GM11168 (cell line): ENCODE measurements around the gene AGBL1.

Experiments used
- in situ Hi-C: fragments of 300-500 bp; cut with MboI; formaldehyde crosslinking; loops from one replicate; pipeline ENCODE4 v1.12.0; 2022; ENCODE audit warnings: low sequenced_read_pairs; ENCODE audit not compliant: unreplicated experiment

The AGBL1 gene

DNA sequence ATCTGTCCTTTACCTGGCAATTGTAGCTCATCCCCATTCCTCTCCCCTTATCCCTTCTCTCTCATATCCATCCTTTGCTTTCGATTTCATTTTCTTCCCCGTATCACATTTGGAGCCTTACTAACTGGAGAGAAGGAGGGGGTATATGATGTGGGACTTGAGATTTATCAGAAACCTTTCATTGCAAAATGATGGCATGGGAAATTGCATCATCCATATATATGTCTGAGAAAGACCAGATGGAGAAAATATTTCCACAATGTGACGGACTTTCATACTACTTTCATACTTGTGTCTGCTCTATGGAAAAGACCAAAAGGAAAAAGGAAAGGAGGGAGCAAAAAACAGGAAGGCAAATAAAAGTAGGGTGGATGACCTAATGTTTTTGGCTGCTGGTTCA, 675.2 kb downstream of the AGBL1 start:
- in situ Hi-C loops, result no loop called here

DNA sequence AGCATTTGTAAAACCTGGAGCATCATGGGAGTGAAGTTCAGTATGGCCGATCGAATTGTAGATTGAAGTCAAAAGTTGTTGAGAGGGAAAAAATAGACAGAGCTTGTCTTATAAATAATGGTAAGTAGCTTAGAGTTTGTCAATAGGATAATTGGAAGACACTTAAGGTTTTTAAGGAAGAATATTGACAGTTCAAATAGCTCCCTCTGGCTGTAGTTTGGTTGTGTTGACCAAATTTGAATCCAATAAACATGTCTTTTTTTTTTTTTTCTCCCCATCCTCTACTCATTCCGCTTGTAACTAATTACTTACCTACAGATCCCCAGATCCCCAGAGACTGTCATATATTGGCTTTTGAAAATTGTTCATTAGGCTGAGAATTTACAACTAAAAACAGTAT, 677.0 kb downstream of the AGBL1 start:
- in situ Hi-C loops, result no loop called here

DNA sequence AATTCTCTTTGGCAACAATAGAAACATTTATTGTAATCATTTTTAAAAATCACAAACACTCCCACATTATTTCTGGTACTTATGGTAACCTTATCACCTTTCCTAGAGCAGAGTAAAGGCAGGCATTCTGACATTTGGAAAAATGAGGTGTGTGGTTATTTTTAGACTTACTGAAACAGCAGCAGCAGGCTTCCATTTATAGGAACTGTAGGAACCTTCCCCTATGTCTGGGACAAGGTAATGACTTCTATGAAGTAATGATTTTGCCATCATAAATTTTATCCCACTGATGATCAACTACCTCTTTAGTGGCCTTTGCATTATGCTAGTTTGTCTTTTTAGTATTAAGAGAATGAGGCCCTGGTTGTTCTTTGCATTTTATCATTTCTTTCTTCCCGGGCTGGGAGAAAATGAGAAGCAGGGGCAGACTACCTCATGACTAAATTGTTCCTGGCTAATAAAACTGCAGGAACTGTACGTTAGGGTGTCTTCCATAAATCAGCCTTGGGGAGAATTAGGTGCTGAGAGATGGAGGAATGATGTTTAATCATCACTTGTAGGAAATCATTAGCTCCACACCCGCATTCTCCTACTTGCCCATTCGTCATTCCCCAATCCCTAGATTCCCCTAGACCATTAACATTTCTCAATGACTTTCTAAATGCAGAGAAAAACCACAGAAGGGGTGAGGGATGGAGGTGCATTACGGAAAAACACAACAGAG, 680.3 kb downstream of the AGBL1 start:
- in situ Hi-C loops, result no loop called here

DNA sequence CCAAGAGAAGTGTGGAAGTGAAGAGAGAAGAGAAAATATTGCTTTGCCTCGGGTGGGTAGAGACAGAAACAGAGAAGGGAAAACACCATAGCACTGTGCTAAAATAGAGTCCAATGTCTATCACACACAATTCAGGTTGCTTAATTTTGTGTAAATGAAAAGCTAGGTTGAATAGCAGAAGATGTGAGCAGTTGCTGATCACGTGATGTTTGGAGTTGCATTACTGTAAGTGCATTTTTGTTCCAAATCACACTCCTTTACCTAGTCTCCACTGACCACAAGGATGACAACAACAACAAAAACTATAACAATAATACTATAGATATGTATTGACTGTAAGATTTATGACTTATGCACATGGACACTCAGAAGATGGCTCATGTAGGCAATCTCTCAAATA, 683.2 kb downstream of the AGBL1 start:
- in situ Hi-C loops, result no loop called here

DNA sequence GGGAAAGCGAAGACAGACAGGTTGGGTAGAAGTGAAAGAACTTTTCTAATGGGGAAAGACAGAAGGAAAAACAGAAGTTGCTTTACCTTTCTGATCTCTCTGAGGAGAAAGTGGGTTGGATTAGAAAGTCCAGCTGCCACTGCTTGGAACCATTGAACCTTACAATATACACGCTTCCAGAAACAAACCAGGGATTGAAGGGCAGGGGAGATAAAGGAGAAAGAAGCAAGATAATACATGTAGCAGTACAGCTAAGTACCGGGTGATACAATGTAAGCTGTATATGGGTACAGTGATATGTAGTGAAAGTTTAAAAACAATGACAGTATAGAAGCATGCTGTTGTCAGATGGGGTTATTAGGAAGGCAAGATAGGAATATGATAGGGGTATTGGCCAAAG, 684.4 kb downstream of the AGBL1 start:
- in situ Hi-C loops, result no loop called here

DNA sequence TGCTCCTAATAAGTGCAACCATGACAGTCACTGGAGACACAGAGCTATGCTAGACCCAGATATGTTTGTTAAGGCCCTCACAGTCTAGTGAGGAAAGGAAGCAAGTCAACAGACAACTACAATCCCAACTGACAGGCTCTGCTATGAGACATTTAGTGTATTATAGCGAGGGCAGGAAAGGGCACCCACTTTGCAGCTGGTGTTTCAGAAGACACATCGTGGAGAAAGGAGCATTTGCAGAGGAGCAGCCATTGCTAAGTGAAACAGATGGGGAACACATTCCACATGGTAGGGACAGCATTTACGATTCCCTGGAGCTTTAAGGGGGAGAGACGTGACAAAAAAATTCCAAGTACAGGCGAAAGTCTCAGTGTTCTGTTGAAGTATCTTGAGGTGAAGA, 685.6 kb downstream of the AGBL1 start:
- in situ Hi-C loops, result no loop called here

DNA sequence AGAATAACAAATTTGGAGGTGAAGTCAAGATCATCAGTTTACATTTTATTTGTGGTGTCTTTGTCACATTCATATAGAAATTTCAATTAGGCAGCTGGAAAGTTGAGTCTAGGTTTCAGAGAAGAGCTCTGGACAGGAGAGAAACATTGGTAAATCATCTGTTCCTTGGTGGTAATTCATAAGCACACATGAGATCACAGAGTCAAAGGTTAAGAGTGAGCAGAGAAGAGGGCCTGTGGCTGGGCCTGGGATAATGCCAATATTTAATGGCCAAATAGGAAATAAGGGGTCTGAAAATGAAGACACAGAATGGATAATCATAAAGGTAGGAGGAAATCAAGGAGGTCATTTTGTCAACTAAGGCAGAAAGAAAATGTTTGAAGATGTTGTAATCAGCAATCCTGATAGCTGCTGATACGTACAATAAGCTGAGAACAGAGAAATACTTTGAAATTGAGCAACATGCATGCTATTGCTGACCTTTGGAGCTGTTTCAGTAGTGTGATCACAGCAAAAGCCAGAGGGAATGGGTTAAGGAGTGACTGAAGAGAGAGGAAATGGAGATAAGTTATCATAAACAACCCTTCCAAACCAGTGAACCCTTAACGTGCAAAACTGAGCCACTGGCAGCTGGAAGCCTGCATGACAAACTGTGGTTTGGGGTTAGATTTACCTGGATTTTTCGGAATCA, 692.8 kb downstream of the AGBL1 start:
- in situ Hi-C loops, result no loop called here

DNA sequence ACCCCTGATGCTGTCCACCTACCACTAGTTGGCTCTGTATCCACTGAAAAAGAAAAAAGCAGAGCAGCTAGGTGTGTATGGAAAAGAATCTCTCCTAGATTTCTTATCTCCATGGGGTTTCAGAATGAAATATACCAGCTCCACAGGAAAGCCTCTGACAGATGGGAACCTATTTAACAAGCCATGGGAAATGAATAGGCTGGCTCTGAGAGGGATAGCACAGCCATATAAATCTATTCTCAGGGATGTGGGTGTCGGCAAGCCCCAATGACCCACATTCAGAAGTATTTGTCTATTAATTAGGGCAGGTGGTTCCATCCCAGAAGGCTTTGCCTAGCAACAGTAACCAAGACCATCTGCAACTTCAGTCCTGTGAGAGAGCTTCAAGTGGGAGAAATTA, 694.1 kb downstream of the AGBL1 start:
- in situ Hi-C loops, result no loop called here

DNA sequence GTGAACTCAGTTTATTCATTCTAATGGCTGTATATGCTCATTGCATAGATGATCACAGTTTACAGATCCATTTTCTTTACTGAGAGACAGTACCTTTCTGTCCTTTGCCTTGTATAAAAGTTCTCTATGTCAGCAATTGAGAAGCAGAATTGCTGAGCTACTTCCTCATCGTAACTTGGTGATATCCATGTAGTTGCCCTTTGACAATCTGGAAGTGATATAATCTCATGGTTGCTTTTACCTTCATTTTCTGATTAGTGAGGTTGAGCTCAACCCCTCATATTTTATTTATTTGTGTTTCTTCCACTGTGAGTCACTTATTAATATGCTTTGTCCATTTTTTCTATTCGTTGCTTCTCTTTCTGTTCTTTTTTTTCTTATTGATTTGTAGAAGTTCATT, 696.5 kb downstream of the AGBL1 start:
- in situ Hi-C loops, result no loop called here

DNA sequence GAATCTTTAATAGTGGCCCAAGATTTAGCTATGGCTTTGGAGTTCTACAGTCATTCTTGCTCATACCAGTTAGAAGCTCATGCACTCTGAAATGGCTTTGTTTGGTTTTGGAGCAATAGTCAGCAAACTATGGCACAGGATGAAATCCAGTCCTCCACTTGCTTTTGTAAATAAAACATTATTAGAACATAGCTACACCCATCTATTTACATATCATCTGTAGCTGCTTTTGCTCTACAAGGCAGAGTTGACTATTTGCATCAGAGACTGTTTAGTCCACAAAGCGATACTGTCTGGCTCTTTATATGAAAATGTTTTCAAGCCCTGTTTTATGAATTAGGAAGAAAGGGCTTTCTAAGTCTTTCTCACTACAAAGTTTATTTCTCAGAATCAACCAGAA, 716.9 kb downstream of the AGBL1 start:
- in situ Hi-C loops, result no loop called here

DNA sequence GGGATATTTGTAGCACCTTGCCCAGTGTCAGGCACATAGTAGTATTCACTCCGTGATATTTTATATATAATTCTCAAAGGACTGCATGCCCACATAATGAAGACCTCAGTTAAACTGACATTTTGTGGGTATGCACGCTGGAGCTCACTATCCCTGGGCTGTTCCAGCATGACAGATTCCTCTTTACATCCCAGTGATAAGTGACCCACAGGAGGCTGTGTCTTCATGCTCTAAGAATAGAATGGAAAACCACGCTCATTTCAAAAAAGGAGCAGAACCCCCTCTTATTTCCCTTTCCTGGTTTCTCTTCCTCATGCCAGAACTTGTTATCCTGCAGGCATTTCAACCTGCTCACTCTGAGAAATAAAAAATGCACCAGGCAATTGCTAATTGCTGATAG, 717.5 kb downstream of the AGBL1 start:
- in situ Hi-C loops, result no loop called here

DNA sequence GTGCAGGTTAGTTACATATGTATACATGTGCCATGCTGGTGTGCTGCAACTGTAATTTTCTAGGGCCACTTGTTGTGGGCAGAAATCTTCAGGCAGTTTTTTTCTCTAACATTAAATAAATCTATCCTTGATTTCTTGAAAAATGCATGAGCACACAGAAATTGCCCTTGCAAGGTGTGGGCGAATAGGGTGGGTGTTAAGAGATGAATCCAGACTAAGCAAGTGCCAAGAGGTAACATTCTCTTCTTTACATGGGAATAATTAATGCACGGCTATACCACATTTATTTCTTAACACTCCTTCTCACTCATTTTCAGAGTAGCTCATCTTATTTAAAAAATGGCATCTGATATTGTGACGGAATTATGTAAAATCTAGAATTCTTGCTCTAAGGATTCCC, 719.6 kb downstream of the AGBL1 start:
- in situ Hi-C loops, result no loop called here

DNA sequence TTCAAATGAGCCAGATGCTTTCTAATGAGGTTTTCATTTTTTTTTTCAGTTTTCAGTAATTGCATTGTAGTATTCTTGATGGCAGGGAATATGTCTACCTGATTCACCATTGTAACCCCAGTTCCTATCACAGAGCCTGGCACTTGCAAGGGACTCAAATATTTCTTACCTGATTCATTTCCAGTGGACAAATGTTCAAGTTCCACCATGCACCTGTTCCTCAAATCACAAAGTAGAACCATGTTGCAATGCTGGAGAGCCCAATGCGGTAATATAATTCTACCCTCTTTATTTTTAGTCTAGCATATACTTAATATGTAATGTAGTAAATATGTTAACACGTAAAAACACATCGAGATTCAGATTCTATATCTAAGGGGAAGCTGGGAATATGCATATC, 722.6 kb downstream of the AGBL1 start:
- in situ Hi-C loops, result no loop called here

DNA sequence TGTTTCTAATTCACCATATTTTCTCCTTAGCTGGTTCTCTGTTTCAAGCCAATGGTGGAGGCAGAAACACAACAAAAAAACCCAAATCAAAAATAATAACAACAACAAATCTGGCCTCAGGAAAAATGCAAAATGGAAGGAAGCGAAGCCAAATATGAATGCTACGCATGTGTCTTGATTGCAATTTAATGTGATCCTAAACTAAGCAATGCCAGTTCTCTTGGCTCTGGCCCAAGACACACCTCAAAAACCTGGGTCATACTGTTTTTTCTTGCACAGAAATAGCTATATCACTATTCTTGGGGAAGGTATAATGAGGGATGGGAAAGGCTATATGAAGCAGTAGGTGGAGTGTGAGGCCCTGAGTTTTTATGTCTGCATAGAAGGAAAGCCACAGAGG, 724.7 kb downstream of the AGBL1 start:
- in situ Hi-C loops, result no loop called here

DNA sequence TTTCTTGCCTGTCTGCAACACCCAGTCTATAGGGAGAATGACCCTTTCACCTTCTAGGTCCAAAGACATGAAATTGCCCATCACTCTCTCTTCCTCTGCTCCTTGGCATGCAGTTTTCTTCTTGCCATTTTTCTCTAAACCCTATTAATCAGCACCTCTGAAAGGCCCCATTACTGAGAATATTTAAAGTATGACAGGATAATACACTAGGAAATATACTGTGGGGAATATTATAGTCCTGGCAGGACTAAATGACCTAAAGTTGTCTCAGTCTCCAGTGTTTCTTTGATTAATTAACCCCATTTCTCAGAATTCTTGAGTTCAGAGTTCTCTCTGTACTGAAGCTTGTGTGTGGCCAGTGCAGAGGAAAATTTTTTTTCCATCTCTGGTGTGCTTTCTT, 730.7 kb downstream of the AGBL1 start:
- in situ Hi-C loops, result no loop called here

DNA sequence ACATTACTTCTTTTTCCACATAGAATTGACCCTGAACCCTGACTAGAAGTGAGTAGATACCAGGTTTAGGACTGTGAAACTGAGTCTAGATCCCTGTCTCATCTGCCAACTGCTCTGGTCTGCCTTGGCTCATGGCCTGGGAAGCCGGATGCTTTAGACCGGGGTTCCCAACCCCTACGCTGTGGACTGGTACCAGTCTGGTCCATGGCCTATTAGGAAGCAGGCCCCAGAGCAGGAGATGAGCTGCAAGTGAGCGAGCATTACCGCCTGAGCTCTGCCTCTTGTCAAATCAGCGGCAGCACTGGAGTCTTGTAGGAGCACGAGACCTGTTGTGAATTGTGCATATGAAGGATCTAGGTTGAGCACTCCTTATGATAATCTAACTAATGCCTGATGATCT, 734.2 kb downstream of the AGBL1 start:
- in situ Hi-C loops, result no loop called here

DNA sequence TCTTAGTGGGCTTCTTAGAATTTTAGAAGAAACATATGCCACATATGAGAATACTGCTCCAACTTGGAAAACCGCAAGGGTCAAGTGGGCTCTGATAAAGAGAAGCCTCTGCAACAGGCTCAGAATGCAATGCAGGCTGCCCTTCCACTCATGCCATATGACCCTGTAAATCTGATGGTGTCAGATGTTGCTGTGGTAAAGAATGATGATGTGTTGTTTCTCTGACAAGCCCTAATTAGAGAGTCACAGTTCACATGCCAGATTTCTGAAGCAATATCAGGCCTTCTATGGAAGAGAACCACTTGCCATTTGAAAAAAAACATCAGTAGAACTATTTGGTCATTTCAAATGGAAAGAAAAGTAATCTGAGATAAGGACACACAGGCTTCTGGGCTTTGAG, 749.6 kb downstream of the AGBL1 start:
- in situ Hi-C loops, result no loop called here

DNA sequence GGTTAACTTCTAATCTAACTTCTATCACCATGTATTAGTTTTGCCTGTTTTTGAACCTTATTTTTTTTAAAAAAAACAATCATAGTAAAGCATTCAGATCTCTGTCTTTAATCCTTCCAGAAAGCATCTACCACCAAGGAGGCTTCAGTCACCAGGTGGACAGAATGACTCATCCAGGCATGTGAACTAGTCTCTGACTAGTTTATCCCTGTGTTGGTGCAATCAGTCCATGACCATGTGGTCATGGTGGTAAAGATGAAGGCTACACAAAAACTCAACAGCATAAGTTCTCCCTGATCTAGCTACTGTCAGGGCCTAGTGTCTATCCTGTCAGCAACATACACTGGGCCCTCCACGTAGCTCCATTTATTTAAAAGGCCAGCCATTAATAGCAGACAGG, 750.6 kb downstream of the AGBL1 start:
- in situ Hi-C loops, result no loop called here

DNA sequence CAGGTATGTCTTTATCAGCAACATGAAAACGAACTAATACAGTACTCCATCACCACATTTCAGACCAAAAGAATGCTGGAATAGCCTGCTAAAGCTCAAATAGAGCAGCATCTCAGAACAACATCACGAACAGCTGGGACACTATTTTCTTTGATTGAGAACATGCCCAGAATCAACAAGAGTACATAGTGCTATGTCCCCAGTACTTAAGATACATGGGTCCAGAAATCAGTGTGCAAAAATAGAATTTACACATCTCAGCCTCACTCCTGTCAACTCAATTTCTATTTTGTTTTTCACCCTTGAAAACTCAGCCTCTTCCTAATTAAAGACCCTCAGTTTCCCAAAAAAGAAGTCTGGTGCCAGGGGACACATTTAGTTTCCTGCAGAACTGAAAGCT, 753.9 kb downstream of the AGBL1 start:
- in situ Hi-C loops, result no loop called here

DNA sequence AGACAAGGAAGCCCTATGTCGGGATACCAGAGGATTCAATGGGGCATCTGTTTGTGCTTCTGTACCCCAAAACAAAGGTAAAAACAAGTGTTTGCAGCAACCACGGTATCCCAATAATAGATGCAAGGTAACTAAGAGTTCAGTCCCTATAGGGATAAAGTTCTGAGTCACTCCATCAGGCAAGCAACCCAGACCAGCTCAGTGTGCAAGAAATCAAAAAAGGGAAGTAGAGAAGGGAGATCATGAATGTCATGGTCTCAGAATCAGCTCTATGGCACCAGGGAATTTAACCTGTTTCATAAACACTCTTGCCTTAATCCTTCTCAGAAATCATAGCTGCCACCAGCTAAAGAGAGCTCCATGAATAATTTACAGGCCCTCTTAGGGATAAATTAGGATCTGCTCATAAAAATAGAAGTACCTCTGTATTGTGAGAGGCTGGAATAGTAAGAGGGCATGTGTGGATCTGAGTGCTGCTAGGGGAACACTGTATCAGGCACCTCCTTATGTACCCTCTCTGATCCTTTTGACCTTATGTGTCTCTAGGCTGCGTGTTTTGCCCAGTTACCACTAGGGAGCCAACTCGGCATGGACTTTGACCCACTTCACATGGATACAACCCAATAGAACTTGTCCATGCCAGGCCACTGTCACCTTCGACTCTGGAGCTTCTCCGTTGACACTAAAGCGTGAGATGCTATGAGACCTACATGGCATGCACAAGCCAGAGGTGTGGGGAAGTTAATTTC, 754.6 kb downstream of the AGBL1 start:
- in situ Hi-C loops, result no loop called here

DNA sequence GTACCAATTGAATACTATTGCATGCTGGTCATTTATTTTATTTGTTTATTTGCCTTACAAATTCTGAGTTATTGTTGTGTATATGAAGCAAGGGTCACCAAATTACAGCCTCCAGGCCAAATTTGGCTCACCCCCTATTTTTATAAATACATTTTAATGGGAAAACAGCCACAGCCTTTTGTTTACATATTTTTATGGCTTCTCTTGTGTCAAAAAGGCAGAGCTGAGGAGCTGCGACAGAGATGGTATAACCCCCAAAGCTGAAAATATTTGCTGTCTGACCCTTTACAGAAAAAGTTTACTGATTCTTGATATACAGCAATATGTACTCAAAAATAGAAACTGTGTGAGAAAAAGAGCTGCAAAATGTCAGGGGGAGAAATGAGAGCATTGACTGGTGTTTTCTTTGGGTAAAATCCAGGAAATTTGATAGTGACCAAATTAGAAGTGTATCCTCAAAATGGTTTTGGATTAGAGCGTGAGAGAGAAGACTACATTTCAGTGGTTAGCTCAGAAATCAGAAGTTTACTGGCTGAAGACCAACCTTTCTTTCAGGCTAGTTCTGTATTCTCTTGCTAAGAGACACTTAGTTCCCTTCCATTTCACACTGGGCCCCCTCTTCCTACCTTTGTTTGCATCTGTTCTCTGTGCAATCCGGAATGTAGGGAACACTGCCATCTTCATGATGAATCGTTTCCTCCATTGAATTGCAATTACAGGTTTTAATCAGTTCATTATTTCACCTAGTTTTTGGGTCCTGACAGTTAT, 757.8 kb downstream of the AGBL1 start:
- in situ Hi-C loops, result no loop called here
